H1 (cell line): ENCODE measurements around the gene DYSF. TPM values are rescaled to one million over a fixed set of nuclear protein-coding genes. Genes with fewer than 3 reads are reported as not detected.

Experiments used
- polyA plus RNA-seq, 7 experiments: library from polyadenylated mRNA; depleted of rRNA in 3 of 7; stranded (reverse) in 5 of 7; unstranded in 2 of 7; fragments of >200 nt in 5 of 7; fragments of 200-250 nt in 2 of 7; gene quantifications; 1 replicate in 5 of 7; 2 replicates in 1 of 7; 4 replicates in 1 of 7; pipeline versions ENCODE4 v1.2.1 to v1.2.3, GENCODE V29; 2011 to 2013; ENCODE audit warnings: missing spikeins in 2 of 7, mixed read lengths in 2 of 7
- total RNA-seq: library from RNA; stranded (reverse); fragmentation: NEBNext Ultra II Directional; extraction: Animal tissue kit (Norgen Biotek cat#: 25700); gene quantifications from 2 replicates; pipeline ENCODE4 v1.2.1, GENCODE V29; 2021
- TF ChIP-seq, protein P1 (sequence below): IDR thresholded peaks from 2 replicates; pipeline ENCODE4 v1.6.1; 2012; ENCODE audit warnings: inconsistent platforms

Gene DYSF
- total and polyA plus RNA-seq, 2 of the 8 experiments (the other 6 are each of a cell fraction or from before 2014, with no cell fraction given), result 5.8 to 7.1 TPM

GRCh38 chr2:71494523-71495155 is 41.3 kb downstream of the DYSF start (continued):
- TF ChIP-seq, protein P1, sequence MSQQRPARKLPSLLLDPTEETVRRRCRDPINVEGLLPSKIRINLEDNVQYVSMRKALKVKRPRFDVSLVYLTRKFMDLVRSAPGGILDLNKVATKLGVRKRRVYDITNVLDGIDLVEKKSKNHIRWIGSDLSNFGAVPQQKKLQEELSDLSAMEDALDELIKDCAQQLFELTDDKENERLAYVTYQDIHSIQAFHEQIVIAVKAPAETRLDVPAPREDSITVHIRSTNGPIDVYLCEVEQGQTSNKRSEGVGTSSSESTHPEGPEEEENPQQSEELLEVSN, result no peak
